GM21515 (cell line): ENCODE measurements around the gene KRT77.

Source experiments
- ATAC-seq: cut with Tn5 transposase; IDR thresholded peaks from one replicate; pipeline ENCODE4 v1.9.1; 2021; ENCODE audit not compliant: unreplicated experiment

Gene KRT77

GRCh38 chr12:52694151-52694550, 9.2 kb downstream of the KRT77 start:
- no peak for ATAC-seq

DNA sequence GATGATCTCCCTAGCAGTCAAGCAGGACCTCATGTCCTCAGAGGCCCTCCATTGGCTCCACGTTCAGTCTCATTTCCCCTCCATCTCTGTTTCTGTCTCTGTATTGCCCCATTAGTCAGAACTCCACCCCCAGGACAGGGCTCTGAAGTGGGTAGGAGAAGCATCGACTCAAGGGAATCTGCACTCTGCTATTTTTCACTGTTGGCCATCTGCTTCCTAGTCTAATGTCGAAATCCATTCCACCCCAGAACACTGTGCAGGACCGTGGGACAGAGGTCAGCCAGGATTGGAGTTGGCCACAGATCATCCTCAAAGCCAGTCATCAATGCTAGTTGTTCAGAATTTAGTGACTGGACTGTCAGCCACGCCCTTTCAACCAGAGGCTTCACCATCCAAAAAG, 10.1 kb downstream of the KRT77 start:
- ATAC-seq = no peak

DNA sequence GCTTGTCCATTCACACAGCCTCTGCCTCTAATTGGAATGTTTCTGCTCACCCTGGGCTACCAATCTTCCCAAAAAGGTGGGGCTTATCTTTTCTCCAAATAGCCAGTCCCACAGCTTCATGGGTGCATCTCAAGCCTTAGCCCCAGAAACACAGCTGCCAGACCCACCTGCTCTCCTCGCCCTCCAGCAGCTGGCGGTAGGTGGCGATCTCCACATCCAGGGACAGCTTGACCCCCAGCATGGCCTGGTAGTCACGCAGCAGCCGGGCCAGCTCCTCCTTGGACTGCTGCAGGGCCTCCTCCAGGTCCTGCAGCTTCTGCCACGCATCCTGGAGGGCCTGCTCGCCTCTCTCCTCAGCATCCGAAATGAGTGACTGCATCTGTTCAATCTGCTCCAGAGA, 11.1 kb downstream of the KRT77 start:
- ATAC-seq = no peak

DNA sequence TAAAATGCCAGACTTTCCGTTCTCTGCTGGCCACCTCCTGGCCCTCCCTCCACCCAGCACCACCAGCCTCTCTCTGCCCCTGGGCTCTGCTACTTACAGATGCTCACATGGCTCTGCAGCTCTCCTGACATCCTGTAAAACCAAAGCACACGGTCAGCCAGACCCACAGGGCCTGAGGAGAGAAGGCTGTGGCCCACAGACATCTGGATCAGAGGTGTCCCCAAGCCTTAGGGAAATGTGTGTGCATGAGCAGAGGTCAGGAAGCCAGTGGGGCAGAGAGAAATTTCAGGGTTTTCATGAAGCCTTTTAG, 11.5 kb downstream of the KRT77 start:
- ATAC-seq = no peak

GRCh38 chr12:52691076-52691840, 12.1 kb downstream of the KRT77 start:
- no peak for ATAC-seq

DNA sequence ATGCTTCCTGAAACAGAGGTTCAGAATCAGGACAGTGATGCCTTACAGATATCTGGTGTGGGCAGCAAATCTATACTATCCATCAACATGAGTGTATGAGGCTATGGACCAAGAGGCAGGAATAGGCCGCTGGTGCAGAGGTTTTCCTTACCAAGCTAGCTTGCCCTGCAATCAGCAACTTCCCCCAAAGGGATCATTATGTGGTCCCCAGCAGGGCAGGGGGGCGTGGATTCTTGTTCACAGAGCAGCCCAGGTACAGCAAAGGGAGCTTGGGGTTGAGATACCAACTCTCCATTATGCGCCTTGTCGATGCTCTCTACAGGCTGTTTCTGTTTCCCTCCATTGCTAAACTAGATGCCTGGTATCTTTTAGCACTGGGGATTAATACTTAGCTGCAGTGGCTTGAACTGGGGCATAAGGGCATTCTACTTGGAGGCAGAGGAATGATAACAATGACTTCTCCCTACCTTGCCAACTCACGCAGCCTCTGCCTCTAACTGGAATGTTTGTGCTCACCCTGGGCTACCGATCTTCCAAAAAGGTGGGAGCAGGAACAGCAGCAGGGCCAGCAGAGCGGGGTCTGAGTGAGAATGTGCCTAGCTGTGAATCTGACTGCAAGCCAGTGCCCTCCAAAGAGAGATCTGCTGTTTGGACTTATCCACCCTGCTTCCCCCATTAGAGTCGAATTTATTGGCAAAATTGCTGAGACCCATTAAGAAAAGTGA, 12.8 kb downstream of the KRT77 start:
- no peak for ATAC-seq

- no peak for ATAC-seq
Measured at GRCh38 chr12:52689936-52690335, 13.4 kb downstream of the KRT77 start.

DNA sequence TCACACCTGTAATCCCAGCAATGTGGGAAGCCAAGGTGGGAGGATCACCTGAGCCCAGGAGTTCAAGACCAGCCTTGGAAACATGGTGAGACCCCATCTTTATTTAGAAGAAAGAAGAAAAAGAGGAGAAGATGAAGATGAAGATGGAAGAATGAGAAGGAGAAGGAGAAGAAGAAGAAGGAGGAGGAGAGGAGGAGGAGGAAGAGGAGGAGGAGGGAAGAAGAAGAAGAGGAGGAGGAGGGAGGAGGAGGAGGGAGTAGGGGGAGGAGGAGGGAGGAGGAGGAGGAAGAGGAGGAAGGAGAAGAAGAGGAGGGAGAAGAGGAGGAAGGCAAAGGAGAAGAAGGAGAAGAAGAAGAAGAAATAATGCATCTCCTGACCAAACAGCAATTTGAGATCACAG, 14.1 kb downstream of the KRT77 start:
- no peak for ATAC-seq

GRCh38 chr12:52688481-52688880, 14.8 kb downstream of the KRT77 start:
- no peak for ATAC-seq

DNA sequence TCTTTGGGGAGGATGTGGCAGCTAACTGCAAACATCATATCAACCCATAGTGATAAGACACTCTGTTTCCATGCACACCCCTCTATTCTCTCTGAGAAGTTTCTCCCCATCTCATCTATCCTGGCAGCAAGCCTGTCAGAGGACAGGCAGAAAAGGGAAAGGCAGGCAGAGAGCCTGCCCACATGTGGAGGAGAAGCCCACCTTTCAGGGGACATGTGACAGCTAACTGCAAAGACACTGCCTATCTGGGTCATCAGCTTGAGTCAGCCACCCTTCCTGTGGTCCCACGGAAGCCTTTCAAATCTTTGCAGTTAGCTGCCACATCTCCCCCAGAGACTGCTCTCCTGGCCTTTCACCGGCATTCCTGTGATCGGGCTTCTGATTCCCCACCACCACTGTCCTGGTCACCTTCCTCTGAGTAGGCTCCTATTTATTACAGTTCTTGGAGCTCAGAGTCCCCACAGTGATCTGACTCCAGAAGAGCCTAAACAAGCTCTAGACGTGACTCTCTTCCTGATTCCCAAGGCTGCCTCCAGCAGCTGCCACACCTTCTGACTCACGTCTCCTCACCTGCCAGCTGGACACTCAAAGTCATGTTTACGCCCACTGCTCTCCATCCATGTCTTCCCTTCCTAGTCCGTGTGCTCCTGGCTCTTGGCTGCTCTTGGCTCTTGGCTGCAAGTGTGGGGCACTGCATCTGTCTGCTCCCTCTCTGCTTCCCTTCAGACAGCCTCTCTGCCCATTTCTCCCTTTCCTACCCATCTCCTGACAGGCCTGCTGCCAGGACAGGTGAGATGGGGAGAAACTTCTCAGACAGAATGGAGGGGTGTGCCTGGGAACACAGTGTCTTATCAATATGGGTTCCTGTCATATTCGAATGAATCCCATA, 15.6 kb downstream of the KRT77 start:
- ATAC-seq = no peak

DNA sequence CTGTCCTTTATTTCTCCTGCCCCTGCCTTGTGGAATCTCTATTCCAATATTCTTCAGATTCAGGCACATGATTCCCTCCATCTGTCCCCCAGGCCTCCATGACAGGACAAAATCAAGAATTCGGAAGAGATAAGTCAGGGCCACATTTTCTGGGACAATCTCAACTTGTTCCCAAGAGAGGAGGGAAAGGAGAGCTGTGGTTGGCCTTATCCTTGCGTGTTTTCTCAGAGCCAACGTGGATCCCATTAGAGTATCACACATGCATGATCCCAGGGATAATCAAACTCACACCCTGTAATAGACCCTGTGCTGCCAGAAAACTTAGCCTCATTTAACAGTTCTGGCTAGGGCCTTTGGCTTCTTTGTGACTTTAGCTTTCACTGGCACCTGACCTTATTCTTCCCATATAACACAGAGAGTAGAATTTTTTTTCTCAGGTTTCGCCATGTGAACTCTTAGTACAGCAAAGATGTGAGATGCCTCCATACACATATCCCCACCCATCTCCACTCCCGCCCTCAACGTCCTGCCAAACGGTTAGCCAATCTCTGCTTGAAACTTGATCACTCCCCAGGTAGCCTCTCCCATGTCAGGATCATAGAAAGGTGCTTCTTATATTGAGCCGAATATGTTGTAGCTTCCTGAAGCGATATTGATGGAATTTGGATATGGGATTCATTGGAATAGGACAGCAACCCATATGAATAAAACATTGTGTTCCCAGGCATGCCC, 16.4 kb downstream of the KRT77 start:
- ATAC-seq = no peak

DNA sequence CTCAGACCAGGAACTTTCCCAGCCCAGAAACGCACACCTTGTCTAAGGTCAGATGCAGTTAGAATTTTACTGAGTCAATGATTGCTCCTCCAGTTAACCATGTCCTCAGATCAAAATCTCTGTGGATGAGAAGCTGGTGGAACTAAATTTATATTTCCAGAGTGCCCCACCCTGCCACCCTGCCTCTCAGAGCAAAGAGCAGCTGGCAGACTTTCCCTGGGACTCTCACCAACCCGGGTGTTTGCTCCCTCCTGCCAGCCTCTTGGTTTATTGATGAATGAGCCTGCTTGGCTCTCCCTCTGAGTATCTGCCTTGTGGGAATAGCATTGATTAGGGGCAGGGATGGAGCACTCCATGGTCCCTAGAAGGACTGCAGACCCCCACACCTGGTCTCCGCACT, 17.3 kb downstream of the KRT77 start:
- no peak for ATAC-seq

DNA sequence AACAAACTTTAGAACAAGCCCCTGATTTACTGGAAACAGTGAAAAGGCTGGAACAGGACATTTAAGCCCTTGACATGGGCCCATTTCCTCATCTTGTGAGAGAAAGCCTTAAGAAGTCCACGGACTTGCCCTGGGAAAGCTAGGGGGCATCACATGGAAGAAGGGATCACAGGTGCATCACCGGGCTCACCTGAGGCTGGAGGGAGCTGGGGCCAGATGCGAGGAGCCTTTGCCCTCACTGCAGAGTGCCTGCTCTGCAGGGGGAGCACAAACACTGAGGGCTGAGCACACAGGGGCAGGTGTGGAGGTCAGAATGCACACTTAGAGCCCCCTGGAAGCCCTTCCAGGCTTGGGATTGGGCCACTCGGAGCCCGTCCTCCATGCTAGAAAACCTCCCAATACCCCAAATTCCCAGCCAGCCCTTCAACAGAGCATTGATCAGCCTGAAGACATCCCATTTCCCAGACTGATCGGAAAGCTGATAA, 17.9 kb downstream of the KRT77 start:
- no peak for ATAC-seq

GRCh38 chr12:52684431-52684830, 18.9 kb downstream of the KRT77 start:
- no peak for ATAC-seq

DNA sequence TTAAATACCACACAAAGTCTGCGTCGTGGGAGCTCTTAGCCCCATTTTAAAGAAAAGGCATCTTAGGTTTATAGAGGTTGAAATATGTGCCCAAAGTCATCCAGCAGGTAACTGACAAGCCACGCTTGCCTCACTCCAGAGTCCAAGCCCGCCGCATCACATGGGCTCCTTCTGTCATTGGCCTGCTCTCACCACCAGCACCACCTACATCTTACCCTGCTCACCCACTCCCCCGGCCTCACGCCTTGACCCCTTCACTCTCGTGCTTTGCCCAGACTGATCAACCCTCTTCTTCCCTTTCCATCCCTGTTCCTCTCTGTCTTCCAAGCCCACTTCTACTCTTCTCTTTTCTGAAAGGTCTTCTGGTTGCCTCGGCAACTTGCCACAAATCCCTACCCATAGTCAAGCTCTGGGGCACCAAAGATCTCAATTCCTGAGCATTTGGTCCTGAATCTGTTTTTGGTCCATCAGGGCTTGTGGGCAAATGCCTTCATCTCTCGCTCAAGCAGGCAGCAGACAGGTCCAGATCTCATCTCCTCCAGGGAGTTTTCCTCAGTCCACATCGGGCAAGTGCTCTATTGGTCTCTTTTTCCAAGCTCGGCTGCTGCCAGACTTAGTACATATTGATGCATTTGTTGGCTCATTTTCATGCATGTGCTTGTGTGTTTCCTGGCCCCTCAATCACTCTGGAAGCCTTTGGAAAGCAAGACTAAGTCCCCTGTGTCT, 19.6 kb downstream of the KRT77 start:
- no peak for ATAC-seq

DNA sequence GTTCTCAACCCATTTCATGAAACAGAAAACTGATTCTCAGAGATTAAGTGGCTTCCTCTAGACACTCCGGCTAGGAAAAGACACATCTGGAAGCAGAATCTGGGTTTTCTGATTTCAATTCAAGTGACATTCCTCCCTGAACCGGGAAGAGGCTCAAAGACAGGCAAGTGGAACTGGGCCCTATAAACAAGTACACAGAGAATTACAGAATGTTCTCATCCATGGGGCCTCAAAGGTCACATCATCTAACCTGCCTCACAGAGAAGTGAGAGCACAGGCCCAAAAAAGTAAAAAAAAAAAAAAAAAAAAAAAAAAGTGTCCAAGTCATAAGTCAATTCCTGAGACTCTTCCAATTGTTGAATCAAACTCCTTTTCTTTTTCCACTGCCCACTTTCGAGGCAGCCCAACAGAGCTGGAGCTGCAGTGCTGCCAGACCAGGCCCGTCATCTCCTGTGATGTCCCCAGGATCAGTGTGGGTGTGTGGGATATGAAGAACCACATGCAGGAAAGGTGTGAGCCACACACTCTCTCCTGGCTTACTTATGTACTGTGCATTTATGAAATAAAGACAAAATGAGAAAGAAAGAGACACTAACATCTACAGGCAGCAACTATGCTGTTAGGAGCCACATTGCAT, 20.3 kb downstream of the KRT77 start:
- ATAC-seq = no peak

GRCh38 chr12:52682381-52682660, 21.0 kb downstream of the KRT77 start:
- no peak for ATAC-seq

GRCh38 chr12:52681526-52682380, 21.6 kb downstream of the KRT77 start:
- ATAC-seq = no peak

DNA sequence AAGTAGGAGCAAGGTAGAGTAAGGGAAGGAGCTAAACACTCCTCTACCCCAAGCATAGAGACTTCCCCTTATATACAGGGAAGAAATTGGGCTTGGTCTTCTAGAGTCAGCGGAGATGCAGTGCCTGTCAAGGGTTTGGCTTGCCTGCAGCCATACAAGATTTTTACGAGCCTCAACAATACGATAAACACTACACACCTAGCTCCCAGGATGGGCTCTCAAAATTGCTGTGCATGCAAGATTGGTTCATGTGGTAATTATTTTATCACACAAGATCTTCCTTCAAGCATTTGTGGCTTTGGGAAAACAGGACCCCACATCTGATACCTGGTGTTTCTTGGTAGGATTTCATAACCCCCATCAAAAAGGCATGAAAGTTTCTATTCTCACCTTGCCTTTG, 23.0 kb downstream of the KRT77 start, which contains the start of gene KRT1:
KRT1 (minus strand) TSS at position 45 of the 400 bp plus-strand sequence. CDS start 59 bp downstream, outside the sequence.
- no peak for ATAC-seq
